ENCODE data around the gene SCAPER.
"Not testable (repeated sequence)": the region's sequence is repeated elsewhere in the genome, so short reads cannot be mapped to it uniquely, and the experiment has no call there.

Gene SCAPER

GRCh38 chr15:76696840-76697239 is 208.3 kb downstream of the SCAPER start:
- no peaks in the 10 kb centered on the region for H3K27me3 ChIP-seq
- TF ChIP-seq CTCF (IDR thresholded peaks at IDR 0.05; ENCODE audit: low read depth, low read length) = no peak
- DNase-seq = no peak
- H3K36me3 ChIP-seq = no peaks in the 10 kb centered on the region; the same call in 1 of the 2 replicates
- no peak overlapping the region for H3K4me3 ChIP-seq (ENCODE audit: low read depth, low read length)
- no peaks in the 10 kb centered on the region for H3K9me3 ChIP-seq
- H3K4me1 ChIP-seq = no peaks in the 10 kb centered on the region

GRCh38 chr15:76692546-76692945 is 212.6 kb downstream of the SCAPER start:
- not testable (repeated sequence) for H3K27me3 ChIP-seq; DNase-seq; H3K9me3 ChIP-seq; H3K4me1 ChIP-seq; H3K4me3 ChIP-seq (ENCODE audit: low read depth, low read length); H3K36me3 ChIP-seq

GRCh38 chr15:76687592-76687991 is 217.5 kb downstream of the SCAPER start:
- not testable (repeated sequence) for H3K4me3 ChIP-seq (ENCODE audit: low read depth, low read length); H3K9me3 ChIP-seq; H3K4me1 ChIP-seq; DNase-seq; H3K36me3 ChIP-seq; H3K27me3 ChIP-seq

- no peaks in the 10 kb centered on the region for H3K4me1 ChIP-seq
- no peak overlapping the region for H3K4me3 ChIP-seq (ENCODE audit: low read depth, low read length)
- no peaks in the 10 kb centered on the region for H3K9me3 ChIP-seq
- H3K27me3 ChIP-seq = no peaks in the 10 kb centered on the region
- no peak for DNase-seq
- TF ChIP-seq CTCF (IDR thresholded peaks at IDR 0.05; ENCODE audit: low read depth, low read length) = no peak
- no peaks in the 10 kb centered on the region for H3K36me3 ChIP-seq
Measured at GRCh38 chr15:76684002-76684401, 221.1 kb downstream of the SCAPER start.

GRCh38 chr15:76682833-76683232 is 222.3 kb downstream of the SCAPER start:
- no peak for TF ChIP-seq CTCF (IDR thresholded peaks at IDR 0.05; ENCODE audit: low read depth, low read length)
- no peak for DNase-seq
- Histone ChIP-seq H3K4me1 (no peaks in the 10 kb centered on the region), H3K9me3 (no peaks in the 10 kb centered on the region), H3K27me3 (no peaks in the 10 kb centered on the region), H3K36me3 (no peaks in the 10 kb centered on the region), H3K4me3 (ENCODE audit: low read depth, low read length) (no peak overlapping the region)

- Histone ChIP-seq H3K27me3 (no peaks in the 10 kb centered on the region), H3K9me3 (no peaks in the 10 kb centered on the region), H3K4me3 (ENCODE audit: low read depth, low read length) (no peak overlapping the region), H3K4me1 (no peaks in the 10 kb centered on the region), H3K36me3 (no peaks in the 10 kb centered on the region)
- no peak for TF ChIP-seq CTCF (IDR thresholded peaks at IDR 0.05; ENCODE audit: low read depth, low read length)
- DNase-seq = no peak
Measured at GRCh38 chr15:76682259-76682658, 222.9 kb downstream of the SCAPER start.

- no peaks in the 10 kb centered on the region for H3K4me1 ChIP-seq
- no peaks in the 10 kb centered on the region for H3K27me3 ChIP-seq
- DNase-seq = no peak
- H3K36me3 ChIP-seq = no peaks in the 10 kb centered on the region
- H3K4me3 ChIP-seq (ENCODE audit: low read depth, low read length) = no peak overlapping the region
- no peak for TF ChIP-seq CTCF (IDR thresholded peaks at IDR 0.05; ENCODE audit: low read depth, low read length)
- H3K9me3 ChIP-seq = no peaks in the 10 kb centered on the region
Measured at GRCh38 chr15:76678766-76679165, 226.4 kb downstream of the SCAPER start.

Data from BE2C (cell line).